ENCODE data around the gene PRKCA. TPM values are rescaled to one million over a fixed set of nuclear protein-coding genes. Genes with fewer than 3 reads are reported as not detected.

The PRKCA gene
- total RNA-seq, 1 experiment from 2014 or later = 36.1 TPM

- no peak overlapping the region for H3K4me3 ChIP-seq
- no peak for DNase-seq (ENCODE audit: low read depth in 1 of 2, low spot score in 2 of 2)
- no peak overlapping the region for H3K27ac ChIP-seq
- peaks cover 22% of the 10 kb centered on the region for H3K27me3 ChIP-seq (replicated peaks)
- no peaks in the 10 kb centered on the region for H3K4me1 ChIP-seq (replicated peaks)
- peaks cover 6% of the 10 kb centered on the region; the same call in 1 of the 2 replicates for H3K9me3 ChIP-seq (replicated peaks)
- H3K36me3 ChIP-seq = no peaks in the 10 kb centered on the region
Measured at GRCh38 chr17:66822009-66822408, 519.6 kb downstream of the PRKCA start.

GRCh38 chr17:66826856-66827255, 524.4 kb downstream of the PRKCA start:
- H3K36me3 ChIP-seq = no peaks in the 10 kb centered on the region
- H3K9me3 ChIP-seq (replicated peaks) = no peaks in the 10 kb centered on the region
- H3K27me3 ChIP-seq (replicated peaks) = peaks cover 28% of the 10 kb centered on the region
- H3K27ac ChIP-seq = no peak overlapping the region
- DNase-seq (ENCODE audit: low read depth in 1 of 2, low spot score in 2 of 2) = no peak
- H3K4me1 ChIP-seq (replicated peaks) = no peaks in the 10 kb centered on the region
- H3K4me3 ChIP-seq = no peak overlapping the region

- peak in 1 of 2 experiments; percentile 56 for DNase-seq (ENCODE audit: low read depth in 1 of 2, low spot score in 2 of 2)
- no peaks in the 10 kb centered on the region for H3K4me1 ChIP-seq (replicated peaks)
- no peak overlapping the region for H3K27ac ChIP-seq
- no peak overlapping the region for H3K4me3 ChIP-seq
- peaks cover 27% of the 10 kb centered on the region for H3K27me3 ChIP-seq (replicated peaks)
- H3K9me3 ChIP-seq (replicated peaks) = no peaks in the 10 kb centered on the region
- no peaks in the 10 kb centered on the region for H3K36me3 ChIP-seq
Measured at GRCh38 chr17:66829386-66829864, 527.0 kb downstream of the PRKCA start.

GRCh38 chr17:66829883-66830282, 527.5 kb downstream of the PRKCA start:
- no peaks in the 10 kb centered on the region for H3K36me3 ChIP-seq
- no peak overlapping the region for H3K27ac ChIP-seq
- no peak overlapping the region for H3K4me3 ChIP-seq
- no peaks in the 10 kb centered on the region for H3K4me1 ChIP-seq (replicated peaks)
- no peaks in the 10 kb centered on the region for H3K9me3 ChIP-seq (replicated peaks)
- peaks cover 32% of the 10 kb centered on the region for H3K27me3 ChIP-seq (replicated peaks)
- DNase-seq (ENCODE audit: low read depth in 1 of 2, low spot score in 2 of 2) = no peak

- Histone ChIP-seq H3K9me3 (replicated peaks) (no peaks in the 10 kb centered on the region), H3K4me1 (replicated peaks) (no peaks in the 10 kb centered on the region), H3K36me3 (no peaks in the 10 kb centered on the region), H3K27me3 (replicated peaks) (peaks cover 38% of the 10 kb centered on the region), H3K4me3 (no peak overlapping the region), H3K27ac (no peak overlapping the region)
- DNase-seq (ENCODE audit: low read depth in 1 of 2, low spot score in 2 of 2) = no peak
Measured at GRCh38 chr17:66830451-66830850, 528.0 kb downstream of the PRKCA start.

GRCh38 chr17:66831383-66832210, 529.2 kb downstream of the PRKCA start:
- H3K4me3 ChIP-seq = no peak overlapping the region
- H3K36me3 ChIP-seq = no peaks in the 10 kb centered on the region
- DNase-seq (ENCODE audit: low read depth in 1 of 2, low spot score in 2 of 2) = no peak
- peaks cover 46% of the 10 kb centered on the region for H3K27me3 ChIP-seq (replicated peaks)
- H3K27ac ChIP-seq = no peak overlapping the region
- H3K9me3 ChIP-seq (replicated peaks) = no peaks in the 10 kb centered on the region
- H3K4me1 ChIP-seq (replicated peaks) = no peaks in the 10 kb centered on the region

GRCh38 chr17:66833201-66833600, 530.8 kb downstream of the PRKCA start:
- Histone ChIP-seq H3K27me3 (replicated peaks) (peaks cover 51% of the 10 kb centered on the region), H3K4me3 (no peak overlapping the region), H3K36me3 (no peaks in the 10 kb centered on the region), H3K9me3 (replicated peaks) (no peaks in the 10 kb centered on the region), H3K4me1 (replicated peaks) (no peaks in the 10 kb centered on the region), H3K27ac (no peak overlapping the region)
- no peak for DNase-seq (ENCODE audit: low read depth in 1 of 2, low spot score in 2 of 2)

GRCh38 chr17:66834426-66834918, 532.1 kb downstream of the PRKCA start:
- Histone ChIP-seq H3K4me3 (no peak overlapping the region), H3K27me3 (replicated peaks) (peaks cover 46% of the 10 kb centered on the region), H3K9me3 (replicated peaks) (no peaks in the 10 kb centered on the region), H3K4me1 (replicated peaks) (no peaks in the 10 kb centered on the region), H3K27ac (no peak overlapping the region), H3K36me3 (no peaks in the 10 kb centered on the region)
- DNase-seq (ENCODE audit: low read depth in 1 of 2, low spot score in 2 of 2) = no peak

- peaks cover 49% of the 10 kb centered on the region for H3K27me3 ChIP-seq (replicated peaks)
- H3K4me3 ChIP-seq = no peak within 1 kb of the TSS
- H3K27ac ChIP-seq = no peak within 1 kb of the TSS
- no peaks in the 10 kb centered on the region for H3K9me3 ChIP-seq (replicated peaks)
- no peaks in the 10 kb centered on the region for H3K4me1 ChIP-seq (replicated peaks)
- DNase-seq (ENCODE audit: low read depth in 1 of 2, low spot score in 2 of 2) = no peak
- no peaks in the 10 kb centered on the region for H3K36me3 ChIP-seq
Measured at GRCh38 chr17:66834919-66835454, 532.6 kb downstream of the PRKCA start, which contains the start of gene CACNG5. Gene CACNG5 (plus strand): TSS chr17:66835117. CDS start chr17:66877333, 42,216 bp downstream.

- no peak overlapping the region for H3K4me3 ChIP-seq
- H3K4me1 ChIP-seq (replicated peaks) = no peaks in the 10 kb centered on the region
- H3K27me3 ChIP-seq (replicated peaks) = peaks cover 48% of the 10 kb centered on the region
- H3K27ac ChIP-seq = no peak overlapping the region
- no peak for DNase-seq (ENCODE audit: low read depth in 1 of 2, low spot score in 2 of 2)
- no peaks in the 10 kb centered on the region for H3K36me3 ChIP-seq
- no peaks in the 10 kb centered on the region for H3K9me3 ChIP-seq (replicated peaks)
Measured at GRCh38 chr17:66835476-66835875, 533.1 kb downstream of the PRKCA start.

GRCh38 chr17:66836063-66837005, 533.9 kb downstream of the PRKCA start:
- Histone ChIP-seq H3K27ac (no peak overlapping the region), H3K4me3 (no peak overlapping the region), H3K9me3 (replicated peaks) (no peaks in the 10 kb centered on the region), H3K4me1 (replicated peaks) (no peaks in the 10 kb centered on the region), H3K27me3 (replicated peaks) (peaks cover 55% of the 10 kb centered on the region), H3K36me3 (no peaks in the 10 kb centered on the region)
- DNase-seq (ENCODE audit: low read depth in 1 of 2, low spot score in 2 of 2) = no peak

- H3K27ac ChIP-seq = no peak overlapping the region
- H3K27me3 ChIP-seq (replicated peaks) = peaks cover 59% of the 10 kb centered on the region
- H3K4me3 ChIP-seq = no peak overlapping the region
- H3K4me1 ChIP-seq (replicated peaks) = no peaks in the 10 kb centered on the region
- H3K36me3 ChIP-seq = no peaks in the 10 kb centered on the region
- DNase-seq (ENCODE audit: low read depth in 1 of 2, low spot score in 2 of 2) = no peak
- no peaks in the 10 kb centered on the region for H3K9me3 ChIP-seq (replicated peaks)
Measured at GRCh38 chr17:66837226-66837625, 534.8 kb downstream of the PRKCA start.

- H3K9me3 ChIP-seq (replicated peaks) = no peaks in the 10 kb centered on the region
- H3K4me1 ChIP-seq (replicated peaks) = no peaks in the 10 kb centered on the region
- H3K36me3 ChIP-seq = no peaks in the 10 kb centered on the region
- no peak for DNase-seq (ENCODE audit: low read depth in 1 of 2, low spot score in 2 of 2)
- H3K4me3 ChIP-seq = no peak overlapping the region
- H3K27me3 ChIP-seq (replicated peaks) = peaks cover 59% of the 10 kb centered on the region
- no peak overlapping the region for H3K27ac ChIP-seq
Measured at GRCh38 chr17:66837885-66838665, 535.7 kb downstream of the PRKCA start.

All from SJSA1 (cell line).